ENCODE results near the gene CDKN1A. TPM values are rescaled to one million over a fixed set of nuclear protein-coding genes. Genes with fewer than 3 reads are reported as not detected.

The CDKN1A gene
- total RNA-seq, 1 donor from 2014 or later: 41.3 TPM

DNA sequence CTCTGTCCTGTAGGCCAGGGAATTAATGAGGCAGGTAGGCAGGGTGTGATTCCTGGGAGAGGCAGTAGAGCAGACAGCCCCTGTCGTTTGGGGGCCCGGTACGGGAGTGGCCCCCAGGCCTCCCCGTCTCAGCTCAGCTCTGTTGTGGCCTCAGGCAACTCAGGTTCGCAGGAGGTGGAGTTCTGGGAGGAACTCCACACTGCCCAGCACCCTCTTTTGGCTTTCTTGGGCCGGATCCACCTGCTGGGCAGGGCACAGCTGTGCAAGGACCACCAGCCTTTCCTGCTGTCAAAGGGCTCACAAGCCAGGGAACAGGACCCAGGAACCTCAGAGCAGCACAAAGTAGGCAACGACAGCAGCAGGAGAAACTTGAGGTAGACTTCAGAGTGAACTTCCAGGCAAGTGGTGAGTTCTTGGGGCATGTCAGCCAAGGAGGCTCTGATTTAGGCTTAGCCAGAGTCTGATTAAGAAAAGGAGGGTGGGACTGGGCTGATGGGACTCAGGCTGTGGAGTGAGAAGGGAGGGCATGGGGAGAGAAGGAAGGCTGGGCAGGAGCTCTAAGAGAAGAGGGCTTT, 56.1 kb downstream of the CDKN1A start:
- TF ChIP-seq CTCF (IDR thresholded peaks at IDR 0.05; ENCODE audit: partially characterized antibody, unreplicated experiment): no peak
- Mint-ChIP-seq H3K36me3 (ENCODE audit: unreplicated experiment) (no peaks in the 10 kb centered on the region), H3K27ac (ENCODE audit: unreplicated experiment) (no peak overlapping the region), H3K9me3 (ENCODE audit: unreplicated experiment) (peaks cover 2% of the 10 kb centered on the region), H3K27me3 (ENCODE audit: unreplicated experiment) (peaks cover 3% of the 10 kb centered on the region), H3K4me1 (ENCODE audit: low read depth, unreplicated experiment) (peaks cover 3% of the 10 kb centered on the region), H3K4me3 (ENCODE audit: unreplicated experiment) (no peak overlapping the region)
- DNase-seq: no peak

DNA sequence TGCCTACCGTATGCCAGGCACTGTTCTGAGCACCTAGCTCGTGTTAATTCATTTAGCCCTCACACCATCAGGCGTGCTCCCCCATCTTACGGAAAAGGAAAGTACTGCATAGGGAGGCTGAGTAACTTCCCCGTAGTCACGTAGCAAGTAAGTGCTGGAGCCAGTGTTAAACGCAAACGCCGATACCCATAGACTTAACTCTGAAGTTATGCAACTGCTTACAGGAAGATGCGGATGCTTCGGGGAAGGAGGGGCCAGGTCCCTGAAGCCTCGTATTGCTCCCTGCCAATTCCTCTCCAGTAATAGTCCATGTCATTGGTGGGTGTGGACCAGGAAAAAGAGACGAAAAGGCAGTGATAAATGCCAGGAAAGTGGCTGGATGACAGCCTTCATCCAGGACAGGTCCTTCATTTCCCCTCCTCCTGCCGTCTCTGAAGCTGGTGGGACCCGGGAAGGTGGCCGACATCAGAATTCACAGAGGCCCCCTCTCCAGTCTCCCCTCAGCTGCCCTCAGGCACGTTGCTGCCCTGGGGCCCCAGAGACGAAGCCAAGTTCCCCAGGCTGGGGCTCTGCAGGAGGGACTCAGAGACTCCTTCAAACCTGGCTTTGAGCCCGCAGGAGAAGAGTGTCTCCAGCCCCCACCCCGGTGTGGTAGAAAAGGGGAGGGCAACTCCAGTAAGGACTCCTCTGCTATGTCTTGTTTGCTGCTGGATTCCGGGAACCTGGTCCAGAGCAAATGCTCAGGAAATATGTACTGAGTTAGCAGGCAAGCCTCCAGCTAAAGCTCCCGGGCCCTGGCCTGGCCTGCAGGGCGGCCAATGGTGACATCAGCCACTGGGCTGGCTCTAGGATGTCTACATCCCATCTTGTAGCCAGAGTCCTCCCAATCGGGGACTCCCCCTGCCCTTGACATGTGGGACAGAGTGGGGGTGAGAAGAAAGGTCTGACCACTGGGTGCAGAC, 56.9 kb downstream of the CDKN1A start:
- Mint-ChIP-seq H3K36me3 (ENCODE audit: unreplicated experiment) (peaks cover 4% of the 10 kb centered on the region), H3K4me1 (ENCODE audit: low read depth, unreplicated experiment) (peaks cover 3% of the 10 kb centered on the region), H3K27me3 (ENCODE audit: unreplicated experiment) (peaks cover 9% of the 10 kb centered on the region), H3K4me3 (ENCODE audit: unreplicated experiment) (no peak overlapping the region), H3K27ac (ENCODE audit: unreplicated experiment) (no peak overlapping the region), H3K9me3 (ENCODE audit: unreplicated experiment) (peaks cover 2% of the 10 kb centered on the region)
- TF ChIP-seq CTCF (IDR thresholded peaks at IDR 0.05; ENCODE audit: partially characterized antibody, unreplicated experiment): no peak
- DNase-seq: no peak

Other genes starting within 250 kb of the CDKN1A start
- gene PXT1, start 235.9 kb upstream of the CDKN1A start, total RNA-seq (ENCODE audit: unreplicated experiment): not detected
- gene KCTD20, start 235.7 kb upstream of the CDKN1A start, total RNA-seq (ENCODE audit: unreplicated experiment): 29.1 TPM
- 55.1 TPM for gene STK38, start 131.2 kb upstream of the CDKN1A start, total RNA-seq (ENCODE audit: unreplicated experiment)
- gene SRSF3, start 84.4 kb upstream of the CDKN1A start, total RNA-seq (ENCODE audit: unreplicated experiment): 288 TPM
- not detected for gene RAB44, start 19.1 kb downstream of the CDKN1A start, total RNA-seq (ENCODE audit: unreplicated experiment)
- 2.9 TPM for gene CPNE5, start 160.7 kb downstream of the CDKN1A start, total RNA-seq (ENCODE audit: unreplicated experiment)
- 28.6 TPM for gene PPIL1, start 196.1 kb downstream of the CDKN1A start, total RNA-seq (ENCODE audit: unreplicated experiment)
- 57.0 TPM for gene C6orf89, start 207.2 kb downstream of the CDKN1A start, total RNA-seq (ENCODE audit: unreplicated experiment)